Mesenchymal stem cell (in vitro differentiated cells and primary cell): Measurements from ENCODE around the gene PIP5K1B.

Experiments
- DNase-seq: peaks from one replicate; pipeline ENCODE4 v3.0.0-alpha.2; 2013
- H2AFZ ChIP-seq: one replicate; pipeline ENCODE4 v1.6.1; 2013; ENCODE audit warnings: low read depth, mild to moderate bottlenecking, control low read depth, inconsistent platforms, low read length, moderate library complexity
- H2AK5ac ChIP-seq: 2 replicates; pipeline ENCODE4 v1.6.1; 2013; ENCODE audit warnings: low read length, moderate library complexity, mild to moderate bottlenecking, inconsistent platforms; ENCODE audit not compliant: severe bottlenecking
- H2BK120ac ChIP-seq: one replicate; pipeline ENCODE4 v1.6.1; 2013; ENCODE audit warnings: low read depth, mild to moderate bottlenecking, inconsistent platforms, low read length, moderate library complexity
- H2BK12ac ChIP-seq, 2 experiments: one replicate each; pipeline ENCODE4 v1.6.1; 2013; ENCODE audit warnings: inconsistent platforms in 2 of 2, low read length in 2 of 2, mild to moderate bottlenecking in 2 of 2, moderate library complexity in 2 of 2, control low read depth in 1 of 2
- H2BK15ac ChIP-seq: one replicate; pipeline ENCODE4 v1.6.1; 2013; ENCODE audit warnings: mild to moderate bottlenecking, low read depth, inconsistent platforms; ENCODE audit not compliant: poor library complexity, severe bottlenecking
- H2BK5ac ChIP-seq: 2 replicates; pipeline ENCODE4 v1.6.1; 2013; ENCODE audit warnings: low read depth, mild to moderate bottlenecking, low read length, control low read depth, inconsistent platforms; ENCODE audit not compliant: poor library complexity, severe bottlenecking
- H3K14ac ChIP-seq, 2 experiments: one replicate each; pipeline ENCODE4 v1.6.1; 2013; ENCODE audit warnings: inconsistent platforms in 2 of 2, low read length in 2 of 2, control low read depth in 1 of 2, mild to moderate bottlenecking in 1 of 2, moderate library complexity in 1 of 2
- H3K18ac ChIP-seq, 2 experiments: one replicate each; pipeline ENCODE4 v1.6.1; 2013; ENCODE audit warnings: inconsistent platforms in 2 of 2, low read length in 2 of 2, control low read depth in 1 of 2, low read depth in 1 of 2, mild to moderate bottlenecking in 1 of 2
- H3K23ac ChIP-seq, 2 experiments: one replicate each; pipeline ENCODE4 v1.6.1; 2013; ENCODE audit warnings: inconsistent platforms in 2 of 2, low read length in 2 of 2, mild to moderate bottlenecking in 2 of 2, moderate library complexity in 2 of 2, control low read depth in 1 of 2
- H3K27ac ChIP-seq: 2 replicates; pipeline ENCODE4 v1.5.1; 2013; ENCODE audit warnings: mild to moderate bottlenecking, moderate library complexity, low read length, control low read depth, inconsistent platforms; ENCODE audit not compliant: poor library complexity, severe bottlenecking
- H3K27me3 ChIP-seq, 2 experiments: 2 replicates each; pipeline versions ENCODE4 v1.6.1 to v1.7.0; 2013; ENCODE audit warnings: low read length in 2 of 2, mild to moderate bottlenecking in 2 of 2, moderate library complexity in 2 of 2, control low read depth in 1 of 2, inconsistent platforms in 1 of 2; ENCODE audit not compliant: control insufficient read depth in 1 of 2, insufficient read depth in 1 of 2
- H3K36me3 ChIP-seq, 2 experiments: 2 replicates each; pipeline versions ENCODE4 v1.6.1 to v1.7.0; 2013; ENCODE audit warnings: low read length in 2 of 2, control low read depth in 1 of 2, inconsistent platforms in 1 of 2, low read depth in 1 of 2, mild to moderate bottlenecking in 1 of 2; ENCODE audit not compliant: insufficient read depth in 2 of 2, control insufficient read depth in 1 of 2
- H3K4ac ChIP-seq, 2 experiments: one replicate each; pipeline ENCODE4 v1.6.1; 2013; ENCODE audit warnings: inconsistent platforms in 2 of 2, low read length in 2 of 2, mild to moderate bottlenecking in 2 of 2, moderate library complexity in 2 of 2, control low read depth in 1 of 2, low read depth in 1 of 2
- H3K4me1 ChIP-seq: 2 replicates; pipeline ENCODE4 v1.6.1; 2013; ENCODE audit warnings: low read depth, low read length, control low read depth; ENCODE audit not compliant: control insufficient read depth, insufficient read depth
- H3K4me2 ChIP-seq: 2 replicates; pipeline ENCODE4 v1.6.1; 2013; ENCODE audit warnings: low read length, mild to moderate bottlenecking, inconsistent platforms; ENCODE audit not compliant: poor library complexity, severe bottlenecking
- H3K4me3 ChIP-seq, 2 experiments: 2 replicates each; pipeline versions ENCODE4 v1.5.1 to v1.7.0; 2013; ENCODE audit warnings: low read length in 2 of 2, mild to moderate bottlenecking in 2 of 2, control low read depth in 1 of 2, low read depth in 1 of 2; ENCODE audit not compliant: insufficient read depth in 1 of 2
- H3K79me1 ChIP-seq: replicated peaks from 2 replicates; pipeline ENCODE4 v1.6.1; 2013; ENCODE audit warnings: mild to moderate bottlenecking, control low read depth, low read length, inconsistent platforms; ENCODE audit not compliant: poor library complexity, severe bottlenecking
- H3K9ac ChIP-seq: 2 replicates; pipeline ENCODE4 v1.7.0; 2013; ENCODE audit warnings: mild to moderate bottlenecking, low read length, moderate library complexity
- H3K9me3 ChIP-seq: 2 replicates; pipeline ENCODE4 v1.7.0; 2013; ENCODE audit warnings: mild to moderate bottlenecking, low read length; ENCODE audit not compliant: control insufficient read depth
- H4K8ac ChIP-seq: one replicate; pipeline ENCODE4 v1.6.1; 2013; ENCODE audit warnings: inconsistent platforms, mild to moderate bottlenecking, low read length, moderate library complexity
- H4K91ac ChIP-seq: one replicate; pipeline ENCODE4 v1.6.1; 2013; ENCODE audit warnings: mild to moderate bottlenecking, low read length, inconsistent platforms
- WGBS: methylation state at CpG from one replicate; pipeline ENCODE4 v1.1.7; 2013; ENCODE audit warnings: mixed read lengths; 5-methylcytosine and 5-hydroxymethylcytosine counted together

PIP5K1B gene

DNA sequence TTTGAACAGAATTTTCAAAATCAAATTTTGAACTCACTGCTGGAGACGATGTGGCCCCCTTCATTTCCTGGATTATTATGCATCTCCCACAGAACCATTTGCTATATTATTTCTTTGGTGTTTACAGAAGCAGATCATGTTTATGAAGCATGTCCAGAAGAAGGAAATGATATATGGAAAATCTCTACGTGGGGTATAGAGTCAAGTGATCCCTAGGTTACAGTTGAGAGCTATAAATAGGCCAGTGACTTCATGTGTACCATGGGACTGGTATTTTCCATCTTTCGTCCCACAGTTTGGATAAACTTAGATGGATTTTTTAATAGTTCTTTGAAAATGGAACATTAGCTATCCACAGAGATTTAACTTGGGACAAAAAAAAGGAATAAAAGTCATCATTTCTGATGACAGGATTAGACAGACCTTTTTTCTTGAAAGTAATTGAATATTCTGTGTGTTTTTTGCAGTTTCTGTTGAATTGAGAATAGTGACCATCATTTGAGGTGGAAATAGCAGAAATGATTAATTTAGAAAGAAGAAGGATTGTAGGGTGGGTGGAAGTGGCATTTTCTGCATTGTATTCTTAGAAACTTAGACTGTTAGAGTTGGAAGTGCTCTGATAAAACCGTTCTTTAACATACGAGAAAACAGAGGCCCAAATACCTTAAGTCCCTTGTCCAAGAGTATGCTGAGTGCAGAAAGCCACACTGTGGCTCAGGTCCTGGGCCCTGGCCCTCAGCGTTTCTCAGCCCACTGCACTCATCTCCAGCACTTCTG, 136.4 kb downstream of the PIP5K1B start:
- H3K27me3 ChIP-seq = no peaks in the 10 kb centered on the region
- WGBS = 64% methylated on average over 5 of the region's 6 CpGs
- H3K4me3 ChIP-seq = no peak overlapping the region
- H3K36me3 ChIP-seq = no peaks in the 10 kb centered on the region
- no peak overlapping the region for H3K23ac ChIP-seq
- H4K91ac ChIP-seq = no peak overlapping the region
- H3K9ac ChIP-seq = no peak overlapping the region
- no peak overlapping the region for H2BK12ac ChIP-seq
- H3K14ac ChIP-seq = no peak overlapping the region
- no peak overlapping the region for H2BK120ac ChIP-seq
- no peaks in the 10 kb centered on the region for H3K4me1 ChIP-seq
- H2BK5ac ChIP-seq = no peak overlapping the region
- no peak overlapping the region for H3K4me2 ChIP-seq
- no peak overlapping the region for H3K18ac ChIP-seq
- H3K79me1 ChIP-seq = no peaks in the 10 kb centered on the region
- H4K8ac ChIP-seq = no peak overlapping the region
- no peaks in the 10 kb centered on the region for H3K9me3 ChIP-seq
- no peak overlapping the region for H2AFZ ChIP-seq
- H3K27ac ChIP-seq = no peak overlapping the region
- H2AK5ac ChIP-seq = no peak overlapping the region
- H3K4ac ChIP-seq = no peak overlapping the region
- no peak overlapping the region for H2BK15ac ChIP-seq
- peak; percentile 6 for DNase-seq

DNA sequence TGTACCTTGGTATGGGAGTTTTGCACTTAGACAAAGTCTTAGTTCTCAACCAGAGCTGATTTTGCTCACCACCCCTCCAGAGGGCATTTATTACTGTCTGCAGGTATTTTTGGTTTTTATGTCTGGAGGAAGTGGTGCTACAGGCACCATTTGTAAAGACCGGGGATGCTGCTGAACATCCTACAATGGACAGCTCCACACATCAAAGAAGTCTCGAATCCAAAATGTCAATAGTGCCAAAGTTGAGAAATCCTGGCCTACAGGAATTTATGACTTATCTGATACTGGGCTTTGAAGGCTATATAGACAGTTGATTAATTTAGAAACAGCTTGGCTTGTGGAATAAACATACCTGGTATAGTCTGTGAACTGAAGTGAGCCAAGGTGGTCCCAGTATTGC, 137.5 kb downstream of the PIP5K1B start:
- Histone ChIP-seq H2BK120ac (no peak overlapping the region), H4K8ac (no peak overlapping the region), H3K18ac (no peak overlapping the region), H3K14ac (no peak overlapping the region), H3K9me3 (no peaks in the 10 kb centered on the region), H3K4me1 (no peaks in the 10 kb centered on the region), H2BK12ac (no peak overlapping the region), H3K27me3 (no peaks in the 10 kb centered on the region), H3K4me2 (no peak overlapping the region), H3K9ac (no peak overlapping the region), H2AK5ac (no peak overlapping the region), H3K23ac (no peak overlapping the region), H3K4ac (no peak overlapping the region), H2BK5ac (no peak overlapping the region), H3K36me3 (no peaks in the 10 kb centered on the region), H3K27ac (no peak overlapping the region), H3K4me3 (no peak overlapping the region), H3K79me1 (no peaks in the 10 kb centered on the region), H2BK15ac (no peak overlapping the region), H4K91ac (no peak overlapping the region), H2AFZ (no peak overlapping the region)
- 100% methylated on average over 1 of the region's 2 CpGs for WGBS
- DNase-seq = no peak

GRCh38 chr9:68843239-68843638, 138.2 kb downstream of the PIP5K1B start:
- Histone ChIP-seq H2BK15ac (no peak overlapping the region), H3K27me3 (no peaks in the 10 kb centered on the region), H3K9me3 (no peaks in the 10 kb centered on the region), H3K36me3 (no peaks in the 10 kb centered on the region), H3K9ac (no peak overlapping the region), H3K4ac (no peak overlapping the region), H2BK120ac (no peak overlapping the region), H3K14ac (no peak overlapping the region), H2BK5ac (no peak overlapping the region), H4K91ac (no peak overlapping the region), H2BK12ac (no peak overlapping the region), H3K4me3 (no peak overlapping the region), H3K79me1 (no peaks in the 10 kb centered on the region), H2AFZ (no peak overlapping the region), H2AK5ac (no peak overlapping the region), H3K23ac (no peak overlapping the region), H3K18ac (no peak overlapping the region), H4K8ac (no peak overlapping the region), H3K4me1 (no peaks in the 10 kb centered on the region), H3K27ac (no peak overlapping the region), H3K4me2 (no peak overlapping the region)
- 40% methylated on average over 2 of the region's 3 CpGs for WGBS
- no peak for DNase-seq

DNA sequence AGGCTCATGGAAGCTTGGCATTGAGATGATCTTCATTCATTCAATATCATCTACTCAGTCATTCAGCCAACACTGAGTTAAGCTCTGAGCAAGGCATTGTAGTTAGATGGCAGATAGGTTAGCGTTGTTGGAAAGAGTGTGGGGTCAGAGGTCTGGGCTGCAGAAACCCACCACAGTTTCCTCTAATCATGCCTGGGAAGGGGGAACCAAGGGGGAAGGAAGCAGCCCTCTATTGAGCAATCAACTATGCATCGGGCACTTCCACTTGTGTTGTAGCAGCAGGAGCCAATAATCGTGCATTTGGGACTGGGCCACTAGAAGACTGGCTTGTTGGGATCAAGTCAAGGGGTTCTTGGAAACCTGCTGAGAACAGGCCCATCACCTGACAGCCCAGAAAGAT, 139.1 kb downstream of the PIP5K1B start:
- no peak overlapping the region for H3K4me2 ChIP-seq
- no peak overlapping the region for H2BK15ac ChIP-seq
- no peak overlapping the region for H2BK12ac ChIP-seq
- 95% methylated on average over 3 of the region's 3 CpGs for WGBS
- H4K8ac ChIP-seq = no peak overlapping the region
- H3K14ac ChIP-seq = no peak overlapping the region
- no peak overlapping the region for H2AK5ac ChIP-seq
- no peak overlapping the region for H3K18ac ChIP-seq
- no peak overlapping the region for H2BK120ac ChIP-seq
- no peak overlapping the region for H3K4me3 ChIP-seq
- H3K23ac ChIP-seq = no peak overlapping the region
- H3K9me3 ChIP-seq = no peaks in the 10 kb centered on the region
- no peaks in the 10 kb centered on the region for H3K79me1 ChIP-seq
- H3K27ac ChIP-seq = no peak overlapping the region
- no peak for DNase-seq
- no peak overlapping the region for H3K9ac ChIP-seq
- H2AFZ ChIP-seq = no peak overlapping the region
- no peaks in the 10 kb centered on the region for H3K27me3 ChIP-seq
- H3K4me1 ChIP-seq = no peaks in the 10 kb centered on the region
- no peak overlapping the region for H2BK5ac ChIP-seq
- no peak overlapping the region for H4K91ac ChIP-seq
- no peak overlapping the region for H3K4ac ChIP-seq
- H3K36me3 ChIP-seq = no peaks in the 10 kb centered on the region
